Measurements from ENCODE around the gene CNTN4. TPM values are rescaled to one million over a fixed set of nuclear protein-coding genes. Genes with fewer than 3 reads are reported as not detected.
"Not testable (repeated sequence)": the region's sequence is repeated elsewhere in the genome, so short reads cannot be mapped to it uniquely, and the experiment has no call there.

The CNTN4 gene
- total and polyA plus RNA-seq, 10 donors = 0.20 to 4.3 (median 1.5) TPM

DNA sequence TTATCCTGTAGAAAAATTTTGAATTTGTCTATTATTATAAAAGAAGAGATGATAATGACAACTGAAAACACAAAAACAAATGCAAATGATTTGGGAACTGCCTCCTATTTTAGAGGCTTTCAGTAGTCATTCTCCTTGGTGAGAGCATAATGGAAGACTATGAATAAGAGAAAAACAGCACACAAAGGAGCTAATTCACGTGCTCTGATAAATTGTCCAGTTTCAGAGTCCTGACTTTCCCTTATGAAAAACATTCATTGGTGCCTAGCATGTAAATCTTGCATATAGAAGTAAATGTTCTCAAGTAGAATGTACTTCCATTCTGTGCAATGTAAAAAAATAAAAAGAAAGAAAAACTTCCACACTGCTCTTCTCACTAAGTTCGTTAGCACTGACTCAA, 805.4 kb downstream of the CNTN4 start:
- Histone ChIP-seq H3K27me3 (replicated peaks in 1 of 7) (no peaks in the 10 kb centered on the region), H3K36me3 (no peaks in the 10 kb centered on the region), H3K27ac (no peak overlapping the region), H3K4me1 (no peaks in the 10 kb centered on the region), H3K9me3 (no peaks in the 10 kb centered on the region), H3K4me3 (no peak overlapping the region)
- TF ChIP-seq, protein P1, sequence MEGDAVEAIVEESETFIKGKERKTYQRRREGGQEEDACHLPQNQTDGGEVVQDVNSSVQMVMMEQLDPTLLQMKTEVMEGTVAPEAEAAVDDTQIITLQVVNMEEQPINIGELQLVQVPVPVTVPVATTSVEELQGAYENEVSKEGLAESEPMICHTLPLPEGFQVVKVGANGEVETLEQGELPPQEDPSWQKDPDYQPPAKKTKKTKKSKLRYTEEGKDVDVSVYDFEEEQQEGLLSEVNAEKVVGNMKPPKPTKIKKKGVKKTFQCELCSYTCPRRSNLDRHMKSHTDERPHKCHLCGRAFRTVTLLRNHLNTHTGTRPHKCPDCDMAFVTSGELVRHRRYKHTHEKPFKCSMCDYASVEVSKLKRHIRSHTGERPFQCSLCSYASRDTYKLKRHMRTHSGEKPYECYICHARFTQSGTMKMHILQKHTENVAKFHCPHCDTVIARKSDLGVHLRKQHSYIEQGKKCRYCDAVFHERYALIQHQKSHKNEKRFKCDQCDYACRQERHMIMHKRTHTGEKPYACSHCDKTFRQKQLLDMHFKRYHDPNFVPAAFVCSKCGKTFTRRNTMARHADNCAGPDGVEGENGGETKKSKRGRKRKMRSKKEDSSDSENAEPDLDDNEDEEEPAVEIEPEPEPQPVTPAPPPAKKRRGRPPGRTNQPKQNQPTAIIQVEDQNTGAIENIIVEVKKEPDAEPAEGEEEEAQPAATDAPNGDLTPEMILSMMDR (IDR thresholded peaks at IDR 0.05 in 8 of 11, conservative IDR thresholded peaks at IDR 0.05 in 3 of 11) = no peak
- TF ChIP-seq POLR2AphosphoS5 (IDR thresholded peaks at IDR 0.05) (no peak), POLR2A (IDR thresholded peaks at IDR 0.05) (no peak)
- intact Hi-C loops (cut with DNase I; ENCODE audit: low total_unique reads) = no loop called here
- DNase-seq = no peak
- WGBS, 5 donors = 67 to 85% (median 70%) methylated on average over 2 of the region's 2 CpGs

DNA sequence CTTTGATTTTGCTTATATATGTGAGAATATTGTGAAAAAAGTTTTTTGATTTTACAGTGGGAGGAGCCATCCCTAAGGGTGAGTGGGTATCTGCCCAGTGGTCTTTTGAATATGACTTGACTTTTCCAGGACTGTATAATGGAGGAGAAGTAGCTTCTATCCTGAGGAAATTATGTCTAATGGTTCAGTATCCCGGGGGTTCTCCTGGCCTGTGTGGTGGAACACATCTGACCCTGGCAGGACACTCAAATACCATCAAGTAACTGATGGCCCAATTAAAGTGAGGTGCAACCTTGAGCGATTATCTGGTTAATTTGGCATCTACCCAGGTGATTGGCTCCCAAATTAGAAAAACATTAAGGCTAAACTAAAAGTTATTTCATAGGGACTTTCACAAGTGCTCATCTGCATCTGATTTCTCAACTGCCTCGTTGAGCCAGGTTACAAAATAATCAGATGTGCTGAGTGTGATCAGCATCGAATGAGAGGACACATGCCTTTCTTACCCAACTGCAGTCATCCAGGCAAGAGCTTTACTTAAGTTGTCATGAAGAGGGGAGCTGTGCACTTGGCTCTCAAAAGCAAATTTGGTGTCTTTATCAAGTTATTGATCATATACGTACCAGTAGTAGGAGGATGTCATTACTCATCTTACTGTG, 810.2 kb downstream of the CNTN4 start:
- intact Hi-C loops (cut with DNase I; ENCODE audit: low total_unique reads) = no loop called here
- WGBS, 5 donors = 64 to 86% (median 73%) methylated on average over 5 of the region's 5 CpGs
- H3K4me1 ChIP-seq = no peaks in the 10 kb centered on the region
- DNase-seq = no peak
- no peaks in the 10 kb centered on the region for H3K27me3 ChIP-seq (replicated peaks in 1 of 7)
- no peaks in the 10 kb centered on the region for H3K9me3 ChIP-seq
- no peak for TF ChIP-seq POLR2AphosphoS5 (IDR thresholded peaks at IDR 0.05)
- TF ChIP-seq POLR2A (IDR thresholded peaks at IDR 0.05) = no peak
- TF ChIP-seq, protein P1 (IDR thresholded peaks at IDR 0.05 in 8 of 11, conservative IDR thresholded peaks at IDR 0.05 in 3 of 11) = no peak
- H3K36me3 ChIP-seq = no peaks in the 10 kb centered on the region
- peak overlapping the region in 1 of 8 donors; percentile 47 for H3K27ac ChIP-seq
- H3K4me3 ChIP-seq = no peak overlapping the region

DNA sequence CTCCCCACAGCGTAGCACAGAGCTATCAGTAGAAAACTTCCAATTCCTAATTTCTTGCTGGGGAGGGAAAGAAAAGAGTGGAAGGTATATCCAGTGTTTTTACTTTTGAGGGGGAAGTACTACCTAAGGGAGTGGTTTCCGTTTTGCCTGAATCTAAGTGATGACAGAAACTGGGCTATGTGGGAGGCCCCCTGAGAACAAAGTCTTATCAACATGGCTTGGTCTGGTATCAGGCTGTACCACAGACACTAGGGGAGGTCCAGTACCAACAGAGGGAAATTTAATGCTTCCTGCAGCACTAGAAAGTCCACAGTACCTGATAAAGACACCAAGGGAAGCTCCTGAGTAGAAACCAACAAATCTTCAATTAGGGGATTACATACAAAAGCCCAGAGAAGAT, 812.3 kb downstream of the CNTN4 start:
- DNase-seq = no peak
- H3K4me1 ChIP-seq = no peaks in the 10 kb centered on the region
- no peaks in the 10 kb centered on the region for H3K36me3 ChIP-seq
- intact Hi-C loops (cut with DNase I; ENCODE audit: low total_unique reads) = no loop called here
- H3K9me3 ChIP-seq = no peaks in the 10 kb centered on the region
- WGBS, 5 donors = 50 to 88% (median 72%) methylated on average over 2 of the region's 2 CpGs
- H3K4me3 ChIP-seq = no peak overlapping the region
- no peak overlapping the region for H3K27ac ChIP-seq
- no peaks in the 10 kb centered on the region for H3K27me3 ChIP-seq (replicated peaks in 1 of 7)
- TF ChIP-seq POLR2A (IDR thresholded peaks at IDR 0.05) (no peak), POLR2AphosphoS5 (IDR thresholded peaks at IDR 0.05) (no peak)

DNA sequence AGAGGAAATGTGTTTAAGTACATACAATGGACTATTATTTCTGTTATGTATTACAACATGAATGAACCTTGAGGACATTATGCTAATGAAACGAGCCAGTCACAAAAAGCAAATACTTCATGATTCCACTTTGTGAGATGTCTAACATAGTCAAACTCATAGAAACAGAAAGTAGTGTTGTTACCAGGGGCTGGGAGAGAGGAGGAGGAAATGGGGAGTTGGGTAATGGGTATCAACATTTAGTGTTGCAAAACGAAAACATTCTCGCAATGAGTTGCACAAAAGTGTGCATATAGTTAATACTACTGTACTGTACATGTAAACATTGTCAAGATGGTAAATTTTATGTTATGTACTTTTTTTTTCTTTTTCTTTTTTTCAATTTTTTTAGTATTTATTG, 817.2 kb downstream of the CNTN4 start:
- Histone ChIP-seq H3K27me3 (replicated peaks in 1 of 7) (no peaks in the 10 kb centered on the region), H3K4me1 (no peaks in the 10 kb centered on the region)
- intact Hi-C loops (cut with DNase I; ENCODE audit: low total_unique reads) = no loop called here

DNA sequence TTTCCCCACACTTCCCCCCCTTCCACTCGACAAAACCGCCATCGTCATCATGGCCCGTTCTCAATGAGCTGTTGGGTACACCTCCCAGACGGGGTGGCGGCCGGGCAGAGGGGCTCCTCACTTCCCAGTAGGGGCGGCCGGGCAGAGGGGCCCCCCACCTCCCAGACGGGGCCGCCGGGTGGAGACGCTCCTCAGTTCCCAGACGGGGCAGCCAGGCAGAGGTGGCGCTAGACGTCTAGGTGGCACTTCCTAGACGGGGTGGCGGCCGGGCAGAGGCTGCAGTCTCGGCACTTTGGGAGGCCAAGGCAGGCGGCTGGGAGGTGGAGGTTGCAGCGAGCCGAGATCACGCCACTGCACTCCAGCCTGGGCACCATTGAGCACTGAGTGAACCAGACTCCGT, 818.0 kb downstream of the CNTN4 start:
- H3K4me3 ChIP-seq; H3K4me1 ChIP-seq; H3K27me3 ChIP-seq (replicated peaks in 1 of 7); H3K9me3 ChIP-seq; intact Hi-C loops (cut with DNase I; ENCODE audit: low total_unique reads); H3K36me3 ChIP-seq; H3K27ac ChIP-seq; DNase-seq: not testable (repeated sequence)
- WGBS, 5 donors = 85 to 96% (median 90%) methylated on average over 13 to 25 of the region's 25 CpGs

More for the DNA sequence above, 817.2 kb downstream of the CNTN4 start:
- H3K36me3 ChIP-seq = no peaks in the 10 kb centered on the region
- H3K9me3 ChIP-seq = no peaks in the 10 kb centered on the region
- no peak overlapping the region for H3K4me3 ChIP-seq
- peak overlapping the region in 2 of 8 donors; percentile 27 to 62 for H3K27ac ChIP-seq
- no peak for DNase-seq
- no peak for TF ChIP-seq POLR2A (IDR thresholded peaks at IDR 0.05)
- TF ChIP-seq, protein P1 (IDR thresholded peaks at IDR 0.05 in 8 of 11, conservative IDR thresholded peaks at IDR 0.05 in 3 of 11) = no peak
- TF ChIP-seq POLR2AphosphoS5 (IDR thresholded peaks at IDR 0.05) = no peak
- WGBS, 5 donors = 54 to 84% (median 60%) methylated on average over 3 of the region's 3 CpGs

Measured in spleen (tissue), 11 donors.